Measurements from ENCODE around the gene PLCXD3.

The PLCXD3 gene, protein sequence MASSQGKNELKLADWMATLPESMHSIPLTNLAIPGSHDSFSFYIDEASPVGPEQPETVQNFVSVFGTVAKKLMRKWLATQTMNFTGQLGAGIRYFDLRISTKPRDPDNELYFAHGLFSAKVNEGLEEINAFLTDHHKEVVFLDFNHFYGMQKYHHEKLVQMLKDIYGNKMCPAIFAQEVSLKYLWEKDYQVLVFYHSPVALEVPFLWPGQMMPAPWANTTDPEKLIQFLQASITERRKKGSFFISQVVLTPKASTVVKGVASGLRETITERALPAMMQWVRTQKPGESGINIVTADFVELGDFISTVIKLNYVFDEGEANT

DNA sequence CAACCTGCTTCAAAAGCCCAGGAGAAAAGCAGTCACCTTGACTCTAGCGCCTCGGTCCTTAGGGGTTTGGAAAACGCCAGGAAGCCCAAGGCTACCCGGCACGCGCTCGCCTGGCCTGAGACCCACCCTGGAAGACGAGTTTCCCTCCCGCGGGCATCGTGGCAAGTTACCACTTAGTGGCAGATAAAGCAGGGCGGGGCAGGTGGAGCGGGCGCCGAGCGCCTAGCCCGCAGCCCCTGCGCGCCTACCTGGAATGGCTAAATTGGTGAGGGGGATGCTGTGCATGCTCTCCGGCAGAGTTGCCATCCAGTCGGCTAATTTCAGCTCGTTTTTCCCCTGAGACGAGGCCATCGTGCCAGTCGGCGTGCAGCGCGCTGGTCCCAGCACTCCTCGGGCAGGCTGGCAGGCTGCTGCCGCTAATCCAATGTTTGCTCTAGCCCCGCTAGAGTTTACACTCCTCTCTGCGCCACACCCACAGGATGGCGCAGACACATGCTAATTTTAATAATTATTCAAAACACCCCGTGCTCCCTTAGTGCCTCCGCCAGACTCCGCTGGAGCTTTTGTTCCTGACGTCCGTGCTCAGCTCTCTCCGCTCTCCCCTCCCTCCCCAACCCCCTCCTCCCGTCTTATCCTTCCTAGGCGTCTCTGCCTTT, at the start of gene PLCXD3:
PLCXD3 (minus strand) TSS at position 426 of the 656 bp plus-strand sequence; CDS start at position 351, 75 bp downstream.
- DNase-seq (ENCODE audit: low read depth in 2 of 2) = no peak

DNA sequence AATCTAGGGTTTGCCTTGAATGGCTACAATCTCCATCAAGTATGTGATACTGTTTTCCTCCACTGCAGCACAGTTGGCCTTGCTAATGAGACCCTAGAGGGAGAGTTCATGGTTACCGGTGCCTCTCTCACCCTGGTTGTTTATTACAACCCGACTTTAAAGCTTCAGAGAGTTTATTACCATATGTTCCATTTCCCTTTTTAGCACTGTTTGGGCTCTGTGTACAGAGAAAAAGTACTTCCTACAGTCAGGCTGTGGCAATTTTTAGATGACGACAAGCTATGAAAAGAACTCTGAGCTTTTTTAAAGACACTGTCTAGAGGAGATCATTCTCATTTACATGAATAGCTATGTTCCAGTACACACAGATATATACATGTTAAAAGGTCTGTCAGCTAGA, 48.8 kb upstream of the PLCXD3 start:
- DNase-seq (ENCODE audit: low read depth in 2 of 2) = no peak

DNA sequence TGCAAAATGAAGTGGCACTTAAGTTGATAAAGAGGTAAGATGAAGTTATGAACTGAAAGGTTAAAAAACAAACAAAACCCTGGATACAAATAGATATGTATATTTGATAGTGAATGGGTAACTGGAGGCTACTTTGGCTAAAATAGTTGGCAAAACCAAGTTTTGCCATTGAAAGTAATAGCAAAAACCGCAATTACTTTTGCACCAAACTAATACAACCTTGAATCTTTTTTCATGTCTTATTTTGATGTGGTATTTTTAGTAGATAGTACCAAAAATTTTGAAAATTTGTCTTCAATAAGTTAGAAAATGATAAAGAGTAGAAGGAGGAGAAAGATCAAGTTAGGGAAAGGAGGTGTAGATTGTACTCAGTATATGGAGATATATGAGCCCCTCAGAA, 47.9 kb upstream of the PLCXD3 start:
- DNase-seq (ENCODE audit: low read depth in 2 of 2) = no peak

DNA sequence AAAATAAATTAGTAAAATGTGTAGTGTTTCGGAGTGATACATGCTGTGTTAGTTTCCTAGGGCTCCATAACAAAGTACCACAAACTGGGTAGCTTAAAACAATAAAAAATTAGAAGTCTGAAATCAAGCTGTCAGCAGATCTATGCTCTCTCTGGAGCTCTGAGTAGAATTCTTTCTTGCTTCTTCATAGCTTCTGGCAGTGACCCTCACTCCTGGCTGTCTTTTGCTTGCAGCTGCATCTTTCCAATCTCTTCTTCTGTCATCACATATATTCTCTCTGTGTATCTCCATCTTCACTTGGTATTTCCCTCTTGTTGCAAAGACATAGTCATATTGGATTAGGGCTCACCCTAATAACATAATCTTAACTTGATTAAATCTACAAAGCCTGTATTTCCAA, 37.6 kb upstream of the PLCXD3 start:
- no peak for DNase-seq (ENCODE audit: low read depth in 2 of 2)

DNA sequence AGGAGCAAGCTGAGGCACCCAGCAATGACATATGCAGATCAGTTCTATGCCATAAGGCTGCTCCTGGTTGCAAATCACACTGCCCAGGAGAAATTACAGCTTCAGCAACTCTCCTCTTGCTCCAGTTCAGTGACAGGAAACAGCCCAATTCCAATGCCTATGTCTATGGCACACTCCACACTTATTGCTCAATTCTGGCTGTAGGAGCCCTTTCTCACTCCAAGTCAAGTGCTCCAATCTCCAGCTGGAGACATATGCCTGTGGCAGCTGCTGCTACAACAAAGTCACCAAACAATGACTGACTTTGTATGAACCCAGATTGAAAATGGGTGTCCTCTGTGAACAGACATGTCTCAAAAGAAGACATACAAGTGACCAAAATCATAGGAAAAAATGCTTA, 31.8 kb upstream of the PLCXD3 start:
- no peak for DNase-seq (ENCODE audit: low read depth in 2 of 2)

DNA sequence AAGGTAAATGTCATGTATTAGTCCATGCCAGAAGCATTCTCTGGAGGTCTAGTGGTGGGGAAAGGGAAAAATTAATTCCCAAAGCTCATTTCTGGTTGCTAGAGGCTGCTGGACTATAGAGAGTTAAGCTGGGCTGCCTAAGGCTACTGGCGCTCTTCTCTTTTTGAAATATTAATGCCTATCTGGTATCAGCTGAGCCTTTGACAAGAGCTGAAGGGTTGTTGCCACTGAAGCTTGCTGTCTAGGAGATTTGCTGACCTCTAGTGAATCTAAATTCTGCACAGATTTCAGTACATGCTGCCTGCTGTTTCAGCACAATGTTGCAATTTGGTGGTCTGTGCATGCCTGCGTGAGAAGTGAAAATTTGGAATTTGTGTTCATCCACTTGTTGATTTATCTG, 29.1 kb upstream of the PLCXD3 start:
- DNase-seq (ENCODE audit: low read depth in 2 of 2) = no peak

DNA sequence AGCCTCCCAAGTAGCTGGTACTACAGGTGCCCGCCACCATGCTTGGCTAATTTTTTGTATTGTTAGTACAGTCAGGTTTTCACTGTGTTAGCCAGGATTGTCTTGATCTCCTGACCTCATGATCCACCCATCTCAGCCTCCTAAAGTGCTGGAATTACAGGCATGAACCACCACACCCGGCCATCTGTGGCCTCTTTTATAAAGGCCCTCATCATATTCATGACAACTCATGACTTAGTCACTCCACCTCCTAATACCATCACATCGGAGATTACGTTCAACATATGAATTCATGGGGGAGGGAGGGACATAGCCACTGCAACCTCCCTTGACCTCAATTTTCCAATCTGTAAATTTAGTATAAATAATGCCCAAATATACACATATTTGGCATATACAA, 27.2 kb upstream of the PLCXD3 start:
- no peak for DNase-seq (ENCODE audit: low read depth in 2 of 2)

DNA sequence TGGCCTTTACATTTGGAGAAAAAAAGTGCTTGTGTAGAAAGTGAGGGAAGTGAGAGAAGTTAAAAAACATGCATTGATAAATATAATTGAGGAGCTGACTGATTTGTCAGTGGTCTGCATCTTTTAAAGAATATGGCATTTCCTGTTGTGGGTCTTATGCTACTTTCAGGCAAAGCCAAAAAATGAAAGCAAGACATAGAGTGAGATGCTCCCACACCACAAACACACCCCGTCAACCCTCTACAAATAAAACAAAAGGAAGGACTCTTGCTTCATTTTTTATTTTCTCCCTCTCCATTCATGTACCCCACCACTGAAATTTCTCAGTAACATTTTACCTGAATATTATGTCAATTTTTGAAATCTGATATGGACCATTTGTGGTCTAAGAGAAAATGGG, 22.1 kb upstream of the PLCXD3 start:
- DNase-seq (ENCODE audit: low read depth in 2 of 2) = no peak

DNA sequence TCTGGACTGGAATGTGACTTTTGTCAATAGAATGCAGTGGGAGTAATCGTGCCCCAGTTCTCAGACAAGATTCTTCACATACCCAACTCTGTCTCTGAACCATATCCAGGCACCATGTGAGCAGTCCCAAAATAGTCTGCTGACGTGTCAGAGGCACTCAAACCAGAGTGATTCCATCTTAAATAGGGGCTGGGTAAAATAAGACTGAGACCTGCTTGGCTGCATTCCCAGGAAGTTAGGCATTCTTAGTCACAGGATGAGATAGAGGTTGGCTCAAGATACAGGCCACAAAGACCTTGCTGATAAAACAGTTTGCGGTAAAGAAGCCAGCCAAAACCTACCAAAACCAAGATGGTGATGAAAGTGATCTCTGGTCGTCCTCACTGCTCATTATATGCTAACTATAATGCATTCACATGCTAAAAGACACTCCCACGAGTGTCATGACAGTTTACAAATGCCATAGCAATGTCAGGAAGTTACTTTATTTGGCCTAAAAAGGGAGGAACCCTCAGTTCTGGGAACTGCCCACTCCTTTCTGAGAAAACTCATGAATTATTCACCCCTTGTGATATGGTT, 16.9 kb upstream of the PLCXD3 start:
- no peak for DNase-seq (ENCODE audit: low read depth in 2 of 2)

DNA sequence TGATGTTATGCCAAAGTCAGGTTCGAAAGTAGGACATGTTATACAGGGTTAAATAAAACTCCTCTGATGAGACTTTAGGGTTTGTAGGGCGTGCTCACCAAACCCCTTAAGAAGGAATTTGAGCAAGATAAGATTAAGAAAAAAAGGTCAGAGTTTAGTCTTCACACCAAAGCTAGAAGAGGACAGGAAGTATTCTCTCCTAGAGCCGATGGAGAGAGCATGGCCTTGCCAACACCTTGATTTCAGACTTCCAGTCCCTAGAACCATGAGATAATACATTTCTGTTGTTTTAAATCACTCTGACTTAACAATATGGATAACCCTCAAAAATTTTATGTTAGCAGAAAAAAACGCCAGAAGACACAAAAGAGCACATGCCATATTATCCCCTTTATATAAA, 16.3 kb upstream of the PLCXD3 start:
- DNase-seq (ENCODE audit: low read depth in 2 of 2) = no peak

DNA sequence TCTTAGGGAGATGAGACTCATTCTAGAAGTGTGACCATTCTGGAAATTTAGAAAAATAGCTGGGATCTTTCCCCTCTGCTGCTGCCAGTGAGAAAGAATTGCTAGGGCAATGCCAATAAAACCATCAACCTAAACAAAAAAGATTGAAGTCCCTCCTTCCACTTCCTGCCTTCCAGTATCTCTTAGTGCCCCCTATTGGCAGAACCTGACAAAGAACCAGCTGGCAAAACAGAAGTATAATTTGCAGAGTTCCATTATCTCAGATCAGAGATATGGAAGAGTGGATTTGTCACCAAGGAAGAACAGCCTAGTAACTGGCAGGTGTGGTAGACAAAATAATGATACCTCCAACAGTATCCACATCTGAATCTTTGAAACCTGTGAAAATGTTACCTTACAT, 13.8 kb upstream of the PLCXD3 start:
- DNase-seq (ENCODE audit: low read depth in 2 of 2) = no peak

DNA sequence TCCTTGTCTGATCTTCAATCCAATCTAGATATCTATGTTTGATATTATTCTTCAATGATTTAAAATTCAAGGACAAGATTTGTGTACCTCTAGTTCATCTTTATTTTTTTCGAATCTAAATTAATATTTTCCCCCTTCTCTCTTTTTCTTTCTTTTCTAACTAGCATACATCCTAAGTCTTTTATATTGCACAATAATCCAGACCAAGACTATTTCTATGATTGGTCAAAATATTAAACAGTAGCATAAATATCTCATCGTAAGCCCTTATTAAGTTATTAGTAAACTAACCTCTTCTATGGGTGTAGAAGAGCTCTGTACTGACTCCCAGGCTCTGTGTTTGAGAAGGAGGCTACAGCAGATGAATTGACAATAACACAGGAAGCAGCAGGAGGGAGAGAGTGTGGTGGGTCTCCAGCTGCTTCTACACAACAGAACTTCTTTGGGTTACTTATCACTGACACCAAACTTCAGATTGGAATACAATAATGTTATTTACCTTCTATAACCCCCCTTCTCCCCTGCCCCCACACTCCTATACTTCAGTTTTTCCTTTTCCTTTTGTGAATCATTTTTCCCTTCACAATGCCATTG, 11.9 kb upstream of the PLCXD3 start:
- no peak for DNase-seq (ENCODE audit: low read depth in 2 of 2)

DNA sequence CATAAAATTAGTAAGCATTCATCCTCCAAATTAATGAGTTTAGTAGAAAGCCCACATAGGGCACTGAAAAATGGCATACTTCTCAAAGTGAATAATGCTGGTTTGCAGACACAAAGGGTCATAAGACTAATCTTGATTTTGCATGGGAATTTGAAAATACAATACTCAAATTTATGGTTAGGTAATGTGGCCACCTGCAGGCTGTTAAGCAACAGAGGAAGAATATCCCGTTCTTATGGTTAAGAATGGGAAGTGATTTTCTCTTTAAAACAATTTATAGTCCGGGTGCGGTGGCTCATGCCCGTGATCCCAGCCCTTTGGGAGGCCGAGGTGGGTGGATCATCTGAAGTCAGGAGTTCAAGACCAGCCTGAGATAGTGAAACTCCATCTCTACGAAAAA, 9.4 kb upstream of the PLCXD3 start:
- DNase-seq (ENCODE audit: low read depth in 2 of 2) = no peak

DNA sequence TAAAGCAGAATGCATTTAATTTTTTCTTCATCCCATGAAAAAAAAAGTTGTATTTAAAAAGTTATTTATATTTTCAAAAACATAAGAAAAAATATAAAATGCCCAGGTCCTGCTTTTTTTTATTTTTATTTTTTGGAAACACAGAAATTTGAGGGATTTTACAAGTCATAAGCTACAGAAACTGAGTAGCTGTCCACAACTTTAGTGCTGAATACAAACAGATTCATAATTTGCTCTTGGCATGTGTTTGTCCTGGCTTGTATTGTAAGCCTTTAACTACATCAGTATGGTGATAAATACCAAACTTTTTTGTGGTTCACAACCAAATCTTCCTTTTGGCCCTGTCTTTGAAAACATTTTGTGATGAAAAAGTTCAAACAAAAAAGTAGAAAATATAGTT, 7.5 kb upstream of the PLCXD3 start:
- no peak for DNase-seq (ENCODE audit: low read depth in 2 of 2)

DNA sequence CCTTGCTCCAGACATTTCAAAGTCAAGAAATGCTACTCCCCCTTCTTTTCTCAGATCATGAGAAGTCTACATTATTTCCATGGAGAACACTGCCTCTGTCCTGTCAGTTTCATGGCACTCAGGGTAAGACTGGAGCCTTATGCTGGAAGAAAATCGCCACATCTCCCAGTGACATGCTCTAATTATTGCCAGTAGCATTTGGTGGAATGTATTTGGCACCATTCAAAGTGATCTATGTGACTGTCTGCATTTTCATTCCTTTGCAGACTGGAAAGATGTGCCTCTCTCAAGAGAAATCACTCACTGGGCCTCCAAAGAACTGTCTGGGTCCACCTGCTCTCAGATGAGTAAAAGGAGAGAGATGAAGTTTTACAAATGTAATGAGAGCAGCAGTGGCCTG, 840 bp upstream of the PLCXD3 start:
- no peak for DNase-seq (ENCODE audit: low read depth in 2 of 2)

DNA sequence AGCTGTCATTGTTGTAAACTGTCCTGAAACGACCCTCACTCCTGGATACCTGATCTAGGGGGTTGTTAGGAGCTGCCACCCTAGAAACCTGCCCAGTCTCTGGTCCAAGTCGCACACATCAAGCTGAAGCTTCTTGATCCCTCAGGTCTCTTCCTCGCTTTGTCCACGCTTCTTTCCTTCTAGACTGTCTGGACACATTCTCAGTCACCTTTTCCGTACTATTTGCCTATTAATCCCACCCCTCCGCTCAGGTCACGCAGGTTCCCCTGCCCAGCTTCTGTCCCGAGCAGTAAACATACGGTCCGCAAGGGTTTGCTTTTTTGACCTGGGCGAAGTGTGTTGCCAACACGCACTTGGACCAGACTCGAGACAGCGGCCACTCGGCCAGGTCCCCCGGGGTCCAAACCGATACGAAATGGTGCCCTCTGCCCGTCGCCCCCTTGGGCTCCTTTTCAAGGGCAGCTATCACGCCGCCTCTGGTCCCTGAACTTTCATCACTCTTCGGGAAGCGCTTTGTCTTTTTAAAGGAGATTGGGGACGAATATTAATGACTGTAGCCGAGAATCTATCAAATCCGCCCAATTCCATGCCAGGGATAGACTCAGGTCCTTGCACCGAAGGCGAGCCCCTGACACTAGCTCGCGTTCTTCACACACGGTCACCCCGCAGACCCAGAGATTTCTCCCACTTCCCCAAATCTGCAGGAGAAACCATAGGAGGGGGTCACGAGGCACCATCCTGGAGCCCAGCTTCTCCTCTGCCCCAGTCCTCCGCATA, 814 bp downstream of the PLCXD3 start:
- DNase-seq (ENCODE audit: low read depth in 2 of 2) = no peak

DNA sequence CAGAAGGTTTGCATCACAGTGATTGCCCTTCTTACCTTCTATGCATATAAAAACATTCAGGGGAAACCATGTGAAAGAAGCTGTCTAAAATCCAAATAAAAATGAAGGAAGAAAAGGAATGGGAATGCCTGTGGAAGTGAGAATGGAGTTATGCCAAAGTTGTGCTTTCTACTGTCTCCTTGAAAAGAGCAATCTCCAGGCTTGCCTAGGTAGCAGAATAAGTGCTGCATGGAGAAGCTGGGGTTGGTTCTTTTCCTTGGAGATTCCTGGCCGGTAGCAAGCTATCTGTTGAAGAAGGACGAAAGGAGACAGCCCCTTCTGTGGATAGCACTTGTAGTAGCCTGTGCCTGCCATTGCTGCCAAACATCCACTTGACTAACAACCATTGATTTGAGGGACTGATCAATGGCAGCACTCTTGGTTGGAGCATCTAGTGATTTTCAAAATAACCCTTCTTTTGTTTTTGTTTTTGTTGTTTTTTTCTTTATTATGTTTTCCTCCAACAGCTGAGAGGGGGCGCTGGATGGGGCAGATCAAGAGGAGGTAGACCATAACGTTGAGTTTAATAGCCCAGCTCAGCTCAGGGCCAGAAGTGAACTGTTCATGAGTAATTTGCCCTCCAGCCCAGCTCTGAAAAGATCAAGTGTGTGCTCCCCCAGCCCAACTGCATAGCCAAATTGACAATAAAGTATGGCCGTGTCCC, 1.6 kb downstream of the PLCXD3 start:
- DNase-seq (ENCODE audit: low read depth in 2 of 2) = no peak

DNA sequence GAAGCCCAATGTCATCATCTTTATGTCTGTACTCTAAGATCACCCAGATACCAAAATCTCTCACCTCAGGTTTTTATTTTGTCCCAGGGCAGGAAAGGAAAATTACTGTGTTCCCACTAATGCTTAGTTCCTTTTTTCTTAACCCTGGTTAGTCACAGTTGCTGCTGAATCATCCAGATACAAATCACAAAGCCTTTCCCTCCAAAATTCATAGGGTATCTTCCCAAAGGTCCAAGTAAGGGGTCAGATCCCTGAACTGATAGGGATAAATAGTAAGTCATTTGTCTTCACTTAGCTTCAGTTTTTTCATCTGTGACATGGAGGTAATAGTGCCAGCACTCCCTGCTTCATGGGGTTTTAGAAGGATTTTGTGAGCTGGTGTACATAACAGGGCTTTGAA, 2.2 kb downstream of the PLCXD3 start:
- DNase-seq (ENCODE audit: low read depth in 2 of 2) = no peak

DNA sequence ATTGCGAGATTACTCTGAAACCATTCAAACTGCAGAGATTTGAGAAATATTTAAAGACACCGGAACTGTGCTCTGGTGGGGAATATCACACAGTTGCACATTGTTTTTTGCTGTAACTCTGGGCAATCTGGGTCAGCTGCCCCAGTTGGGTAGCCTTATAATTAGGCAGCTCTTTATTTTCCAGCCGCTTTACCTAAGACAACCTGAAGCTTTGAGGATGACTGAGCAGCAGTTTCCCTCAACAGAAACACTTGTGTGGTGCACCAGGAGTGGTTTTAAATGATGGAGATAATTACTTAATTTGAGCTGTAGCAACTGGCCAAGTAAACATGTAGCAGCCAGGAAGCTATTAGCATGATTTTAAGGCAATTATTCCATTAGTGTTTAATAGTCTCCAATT, 2.9 kb downstream of the PLCXD3 start:
- no peak for DNase-seq (ENCODE audit: low read depth in 2 of 2)

DNA sequence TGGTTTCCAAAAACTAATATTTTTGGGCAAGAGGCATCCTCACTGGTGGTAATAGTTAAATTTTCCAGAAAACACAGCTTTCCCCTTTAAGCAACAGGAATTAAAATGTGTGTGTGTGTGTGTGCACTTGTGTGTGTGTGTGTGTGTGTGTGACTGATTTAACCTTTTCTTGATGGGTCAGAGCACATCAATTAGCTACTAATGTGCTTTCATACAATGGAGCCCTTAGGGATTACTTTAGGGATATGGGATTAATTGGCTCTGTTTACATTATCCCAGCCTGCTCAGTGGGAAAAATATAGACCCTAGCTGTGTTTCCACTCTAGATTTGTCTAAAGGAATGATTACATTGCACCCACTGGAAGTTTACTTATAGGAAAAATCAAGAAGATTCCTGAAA, 6.5 kb downstream of the PLCXD3 start:
- DNase-seq (ENCODE audit: low read depth in 2 of 2) = no peak

DNA sequence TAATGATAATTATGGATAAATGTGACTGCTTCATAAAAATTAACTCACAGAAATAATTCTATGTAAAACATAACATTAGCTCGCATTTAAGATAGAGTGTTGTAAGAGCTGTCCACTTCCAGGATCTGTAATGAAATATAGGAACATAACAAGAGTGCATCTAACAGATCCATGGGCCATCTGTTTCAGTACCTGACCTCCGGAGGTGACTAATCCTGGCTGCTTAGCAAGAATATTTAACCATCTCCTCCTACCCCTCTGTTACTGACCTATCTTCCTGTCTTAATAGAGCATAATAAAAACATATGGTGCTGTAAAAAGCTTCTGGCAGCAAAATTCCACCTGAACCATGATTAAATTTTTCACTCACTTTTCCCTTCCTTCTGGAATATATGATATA, 7.1 kb downstream of the PLCXD3 start:
- no peak for DNase-seq (ENCODE audit: low read depth in 2 of 2)
